ENCODE results near the gene ALPI. TPM values are rescaled to one million over a fixed set of nuclear protein-coding genes. Genes with fewer than 3 reads are reported as not detected.

Gene ALPI
- total and polyA plus RNA-seq, 10 of the 15 experiments (the other 5 are each of a cell fraction or from before 2014, with no cell fraction given) = not detected

GRCh38 chr2:232502511-232502910 lies 46.6 kb downstream of the ALPI start (continued):
- no peak for TF ChIP-seq IRF3 (IDR thresholded peaks at IDR 0.05)
- TF ChIP-seq DPF2 (IDR thresholded peaks at IDR 0.05) = no peak
- no peak for TF ChIP-seq BMI1 (IDR thresholded peaks at IDR 0.05; ENCODE audit: borderline replicate concordance)

GRCh38 chr2:232502911-232503808 lies 47.2 kb downstream of the ALPI start:
- no peak for FAIRE-seq
- POLR2A ChIA-PET = no interaction called here
- 9% methylated on average over 55 of the region's 75 CpGs for WGBS (ENCODE audit: insufficient coverage, insufficient replicate concordance, low lambda C conversion rate, missing lambda C conversion rate)
- Histone ChIP-seq H2AFZ (ENCODE audit: control insufficient read depth, low read depth, low read length) (no peak overlapping the region), H3K79me2 (ENCODE audit: control insufficient read depth, insufficient read depth, low read length) (no peaks in the 10 kb centered on the region), H3K27me3 (replicated peaks in 1 of 2; ENCODE audit: control insufficient read depth in 2 of 2, insufficient read depth in 2 of 2, low read length in 1 of 2) (peaks cover 5 to 12% of the 10 kb centered on the region in 2 experiments), H3K4me1 (ENCODE audit: control insufficient read depth, insufficient read depth, low read length) (no peaks in the 10 kb centered on the region), H3K9me3 (replicated peaks; ENCODE audit: control insufficient read depth, insufficient read depth, low read length) (no peaks in the 10 kb centered on the region), H3K9ac (ENCODE audit: control insufficient read depth, insufficient read depth, low read length) (no peak overlapping the region), H4K20me1 (ENCODE audit: control insufficient read depth, insufficient read depth) (no peaks in the 10 kb centered on the region), H3K27ac (ENCODE audit: control insufficient read depth, insufficient read depth) (no peak overlapping the region), H3K4me2 (ENCODE audit: control insufficient read depth, insufficient read depth) (no peak overlapping the region), H3K36me3 (ENCODE audit: control insufficient read depth in 2 of 2, insufficient read depth in 2 of 2, low read length in 1 of 2) (no peaks in the 10 kb centered on the region), H3K4me3 (no peak overlapping the region)
- SMC1A ChIA-PET (ENCODE audit: uncharacterized antibody, unreplicated experiment) = no interaction called here
- TF ChIP-seq MTA3 (IDR thresholded peaks at IDR 0.05; ENCODE audit: borderline replicate concordance, low read length) (no peak), EGR1 (IDR thresholded peaks at IDR 0.05; ENCODE audit: borderline replicate concordance in 1 of 2, low read depth in 2 of 2, low read length in 2 of 2) (peak in 1 of 2 experiments; percentile 66; a peak in 2 of 3 replicates), BHLHE40 (IDR thresholded peaks at IDR 0.05; ENCODE audit: borderline replicate concordance in 1 of 2, low read depth in 2 of 2, low read length in 1 of 2) (no peak), BRCA1 (IDR thresholded peaks at IDR 0.05; ENCODE audit: low read depth, low read length) (no peak), CREM (IDR thresholded peaks at IDR 0.05; ENCODE audit: low read depth) (0 out of 2 replicates have a peak, but pooled peaks have one; percentile 18), CREB1 (IDR thresholded peaks at IDR 0.05; ENCODE audit: low read depth) (peak; percentile 73)
- no peak; the same call in 2 of the 3 replicates for ATAC-seq
- intact Hi-C loops (cut with micrococcal nuclease; ENCODE audit: unreplicated experiment) (no loop called here), in situ Hi-C loops (cut with MboI) (no loop called here)
- RAD21 ChIA-PET (ENCODE audit: unreplicated experiment) = no interaction called here
- CTCF ChIA-PET = no interaction called here
- BruUV-seq (replicated peaks) = no TSS peak
- DNase-seq (ENCODE audit: low read depth, low spot score) = no peak
